ENCODE data around the gene FXYD4. TPM values are rescaled to one million over a fixed set of nuclear protein-coding genes. Genes with fewer than 3 reads are reported as not detected.
A peak's percentile ranks its signal among the peaks of the same experiment; 100 is the strongest.

FXYD4 gene
- total and polyA plus RNA-seq, 4 donors, result 0.65 to 3.9 (median 2.9) TPM; not detected in 1

DNA sequence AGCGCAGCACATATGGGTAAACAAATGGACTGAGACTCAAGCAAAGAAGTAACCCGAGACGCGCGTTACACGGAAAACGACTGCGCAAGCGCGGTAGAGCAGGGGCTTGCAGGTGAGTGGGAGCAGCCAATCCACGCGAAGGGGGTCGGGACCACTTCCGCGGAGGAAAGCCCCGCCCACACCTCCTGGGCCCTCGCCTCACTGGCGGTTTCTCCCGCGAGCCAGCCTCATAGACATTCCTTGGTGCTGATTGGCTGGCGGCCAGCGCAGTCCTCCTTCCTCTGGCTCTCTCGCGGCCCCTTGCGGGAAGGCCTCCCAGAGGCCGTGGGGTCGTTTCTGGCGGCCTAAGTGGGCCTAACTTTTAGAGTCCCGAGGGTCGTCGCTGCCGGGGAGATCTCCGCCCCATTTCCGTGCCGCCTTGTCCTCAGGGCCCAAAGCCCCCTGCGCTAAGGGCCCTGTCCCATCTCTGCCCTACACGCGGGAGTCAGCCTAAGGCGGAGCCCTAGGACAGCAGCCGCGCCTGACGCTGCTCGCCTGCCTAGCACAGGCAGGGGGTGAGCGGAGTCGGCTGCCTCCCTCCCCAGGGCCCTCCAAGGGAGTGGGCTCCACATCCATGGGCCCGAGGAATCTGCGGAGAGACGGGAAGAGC lies 9.1 kb upstream of the FXYD4 start:
- H3K36me3 ChIP-seq (ENCODE audit: control insufficient read depth in 4 of 4, insufficient read depth in 4 of 4, low read length in 4 of 4), result no peaks in the 10 kb centered on the region
- no peaks in the 10 kb centered on the region for H3K9me3 ChIP-seq (ENCODE audit: control insufficient read depth in 4 of 4, insufficient read depth in 3 of 4, low read length in 3 of 4)
- TF ChIP-seq, protein P1, sequence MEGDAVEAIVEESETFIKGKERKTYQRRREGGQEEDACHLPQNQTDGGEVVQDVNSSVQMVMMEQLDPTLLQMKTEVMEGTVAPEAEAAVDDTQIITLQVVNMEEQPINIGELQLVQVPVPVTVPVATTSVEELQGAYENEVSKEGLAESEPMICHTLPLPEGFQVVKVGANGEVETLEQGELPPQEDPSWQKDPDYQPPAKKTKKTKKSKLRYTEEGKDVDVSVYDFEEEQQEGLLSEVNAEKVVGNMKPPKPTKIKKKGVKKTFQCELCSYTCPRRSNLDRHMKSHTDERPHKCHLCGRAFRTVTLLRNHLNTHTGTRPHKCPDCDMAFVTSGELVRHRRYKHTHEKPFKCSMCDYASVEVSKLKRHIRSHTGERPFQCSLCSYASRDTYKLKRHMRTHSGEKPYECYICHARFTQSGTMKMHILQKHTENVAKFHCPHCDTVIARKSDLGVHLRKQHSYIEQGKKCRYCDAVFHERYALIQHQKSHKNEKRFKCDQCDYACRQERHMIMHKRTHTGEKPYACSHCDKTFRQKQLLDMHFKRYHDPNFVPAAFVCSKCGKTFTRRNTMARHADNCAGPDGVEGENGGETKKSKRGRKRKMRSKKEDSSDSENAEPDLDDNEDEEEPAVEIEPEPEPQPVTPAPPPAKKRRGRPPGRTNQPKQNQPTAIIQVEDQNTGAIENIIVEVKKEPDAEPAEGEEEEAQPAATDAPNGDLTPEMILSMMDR (IDR thresholded peaks at IDR 0.05; ENCODE audit: control extremely low read depth, extremely low read depth), result no peak
- peak overlapping the region; percentile 58 for H3K4me3 ChIP-seq
- H3K27me3 ChIP-seq (ENCODE audit: control insufficient read depth in 3 of 3, insufficient read depth in 3 of 3, low read length in 2 of 3), result no peaks in the 10 kb centered on the region
- ATAC-seq (ENCODE audit: insufficient read depth, low FRiP score), result peak; percentile 99
- H3K27ac ChIP-seq (ENCODE audit: low read depth in 1 of 2, low read length in 1 of 2), result peak overlapping the region; percentile 54 to 55
- 6 to 8% methylated on average over 48 of the region's 48 CpGs for WGBS, 2 donors
- H3K9ac ChIP-seq (ENCODE audit: insufficient read depth in 1 of 2, low read length in 2 of 2), result peak overlapping the region; percentile 39 to 61
- peaks cover 0 to 7% (median 0%) of the 10 kb centered on the region in 5 donors for H3K4me1 ChIP-seq (ENCODE audit: control insufficient read depth in 5 of 5, insufficient read depth in 5 of 5, low read length in 5 of 5)
- DNase-seq, result peak; percentile 96 to 98 (median 97)

DNA sequence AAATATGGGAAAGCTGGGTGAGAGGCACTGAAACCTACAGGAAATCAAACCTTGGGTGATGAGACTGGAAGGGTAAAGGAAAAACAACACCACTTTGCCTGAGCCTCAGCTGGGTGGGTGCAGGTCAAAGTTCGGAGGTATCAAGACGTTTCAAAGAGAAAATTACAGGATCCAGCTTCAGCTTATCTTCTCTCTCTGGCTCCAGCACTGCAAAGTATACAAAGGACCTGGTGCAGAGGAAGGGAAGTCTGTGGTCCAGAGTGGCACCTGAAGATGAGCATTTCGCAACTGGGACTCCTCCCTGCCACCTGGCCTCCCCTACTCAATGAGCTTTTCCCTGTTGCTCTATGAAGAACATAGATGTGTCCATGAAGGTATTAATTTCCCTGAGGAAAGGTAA lies 6.4 kb upstream of the FXYD4 start:
- no peak for DNase-seq
- Histone ChIP-seq H3K27ac (ENCODE audit: low read depth in 1 of 2, low read length in 1 of 2) (no peak overlapping the region), H3K4me1 (ENCODE audit: control insufficient read depth in 5 of 5, insufficient read depth in 5 of 5, low read length in 5 of 5) (peaks cover 0 to 7% (median 0%) of the 10 kb centered on the region in 5 donors), H3K27me3 (ENCODE audit: control insufficient read depth in 3 of 3, insufficient read depth in 3 of 3, low read length in 2 of 3) (no peaks in the 10 kb centered on the region), H3K4me3 (no peak overlapping the region), H3K36me3 (ENCODE audit: control insufficient read depth in 4 of 4, insufficient read depth in 4 of 4, low read length in 4 of 4) (no peaks in the 10 kb centered on the region), H3K9ac (ENCODE audit: insufficient read depth in 1 of 2, low read length in 2 of 2) (no peak overlapping the region), H3K9me3 (ENCODE audit: control insufficient read depth in 4 of 4, insufficient read depth in 3 of 4, low read length in 3 of 4) (no peaks in the 10 kb centered on the region)
- ATAC-seq (ENCODE audit: insufficient read depth, low FRiP score), result no peak
- 64 to 77% methylated on average over 3 of the region's 3 CpGs for WGBS, 2 donors
- TF ChIP-seq, protein P1 (IDR thresholded peaks at IDR 0.05; ENCODE audit: control extremely low read depth, extremely low read depth), result no peak

DNA sequence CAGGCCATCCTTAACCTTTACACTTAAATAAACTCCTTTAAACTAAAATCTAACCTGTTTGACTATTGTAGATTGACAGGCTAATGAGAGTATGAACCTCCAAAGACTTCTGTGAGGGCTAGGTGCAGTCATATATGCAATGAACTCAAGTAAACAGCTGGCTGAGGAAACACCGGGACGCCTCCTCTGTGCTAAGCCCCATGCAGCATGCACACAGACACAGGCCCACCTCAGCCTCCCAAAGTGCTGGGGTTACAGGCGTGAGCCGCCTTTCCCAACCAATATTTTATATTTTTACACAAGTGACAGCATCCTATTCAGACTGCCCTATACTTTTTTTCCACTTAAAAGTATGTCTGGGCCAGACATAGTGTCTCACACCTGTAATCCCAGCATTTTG lies 1.5 kb upstream of the FXYD4 start:
- 85 to 95% methylated on average over 4 of the region's 4 CpGs for WGBS, 2 donors
- no peaks in the 10 kb centered on the region for H3K36me3 ChIP-seq (ENCODE audit: control insufficient read depth in 4 of 4, insufficient read depth in 4 of 4, low read length in 4 of 4)
- DNase-seq, result no peak
- no peak overlapping the region for H3K4me3 ChIP-seq
- H3K4me1 ChIP-seq (ENCODE audit: control insufficient read depth in 5 of 5, insufficient read depth in 5 of 5, low read length in 5 of 5), result no peaks in the 10 kb centered on the region
- TF ChIP-seq, protein P1 (IDR thresholded peaks at IDR 0.05; ENCODE audit: control extremely low read depth, extremely low read depth), result no peak
- ATAC-seq (ENCODE audit: insufficient read depth, low FRiP score), result no peak
- H3K27me3 ChIP-seq (ENCODE audit: control insufficient read depth in 3 of 3, insufficient read depth in 3 of 3, low read length in 2 of 3), result no peaks in the 10 kb centered on the region
- no peak overlapping the region for H3K27ac ChIP-seq (ENCODE audit: low read depth in 1 of 2, low read length in 1 of 2)
- no peaks in the 10 kb centered on the region for H3K9me3 ChIP-seq (ENCODE audit: control insufficient read depth in 4 of 4, insufficient read depth in 3 of 4, low read length in 3 of 4)
- H3K9ac ChIP-seq (ENCODE audit: insufficient read depth in 1 of 2, low read length in 2 of 2), result no peak overlapping the region

All from lung (tissue), 12 donors.